ENCODE results near the gene TMEM87B.
"Not testable (repeated sequence)": the region's sequence is repeated elsewhere in the genome, so short reads cannot be mapped to it uniquely, and the experiment has no call there.

Gene TMEM87B

DNA sequence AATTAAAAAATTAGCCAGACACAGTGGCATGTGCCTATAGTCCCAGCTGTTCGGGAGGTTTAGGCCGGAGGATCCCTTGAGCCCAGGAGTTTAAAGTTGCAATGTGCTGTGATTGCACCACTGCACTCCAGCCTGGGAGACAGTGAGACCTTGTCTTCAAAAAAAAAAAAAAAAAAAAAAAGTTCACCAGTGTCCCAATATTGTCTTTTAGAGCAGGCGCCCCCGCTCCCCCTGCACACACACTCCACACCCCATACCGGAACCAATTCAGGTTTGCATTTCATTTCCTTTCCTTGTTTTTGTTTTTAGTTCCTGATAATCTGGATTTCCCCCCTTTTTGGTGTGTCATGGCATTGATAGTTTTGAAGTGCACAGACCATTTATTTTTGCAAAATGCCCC, 10.4 kb downstream of the TMEM87B start:
- in situ Hi-C loops (cut with MboI; ENCODE audit: low sequenced_read_pairs), result no loop called here

DNA sequence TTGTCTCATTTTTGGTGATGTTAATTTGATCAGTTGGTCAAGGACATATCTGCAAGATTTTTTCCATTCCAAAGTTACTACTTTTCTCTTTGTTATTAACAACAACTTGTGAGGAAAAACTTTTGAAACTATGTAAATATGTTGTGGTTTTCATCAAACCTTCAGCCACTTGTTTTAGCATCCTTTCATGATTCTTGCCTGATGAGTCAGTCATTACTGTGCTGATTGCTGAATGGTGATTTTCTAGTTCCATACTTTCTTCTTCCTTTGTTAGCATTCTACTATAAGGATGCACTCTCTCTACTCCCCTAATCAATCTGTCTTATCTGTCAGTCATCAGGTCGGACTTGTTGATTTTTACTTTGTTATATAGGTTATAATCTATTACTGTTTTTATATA, 10.9 kb downstream of the TMEM87B start:
- in situ Hi-C loops (cut with MboI; ENCODE audit: low sequenced_read_pairs), result no loop called here

DNA sequence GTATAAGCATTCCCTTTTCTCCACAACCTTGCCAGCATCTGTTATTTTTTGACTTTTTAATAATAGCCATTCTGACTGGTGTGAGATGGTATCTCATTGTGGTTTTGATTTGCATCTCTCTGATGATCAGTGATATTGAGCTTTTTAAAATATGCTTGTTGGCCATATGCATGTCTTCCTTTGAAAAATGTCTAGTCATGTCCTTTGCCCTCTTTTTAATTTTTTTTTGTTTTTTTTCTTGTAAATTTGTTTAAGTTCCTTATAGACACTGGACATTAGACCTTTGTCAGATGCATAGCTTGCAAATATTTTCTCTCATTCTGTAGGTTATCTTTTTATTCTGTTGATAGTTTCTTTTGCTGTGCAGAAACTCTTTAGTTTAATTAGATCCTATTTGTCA, 14.7 kb downstream of the TMEM87B start:
- in situ Hi-C loops (cut with MboI; ENCODE audit: low sequenced_read_pairs), result not testable (repeated sequence)

DNA sequence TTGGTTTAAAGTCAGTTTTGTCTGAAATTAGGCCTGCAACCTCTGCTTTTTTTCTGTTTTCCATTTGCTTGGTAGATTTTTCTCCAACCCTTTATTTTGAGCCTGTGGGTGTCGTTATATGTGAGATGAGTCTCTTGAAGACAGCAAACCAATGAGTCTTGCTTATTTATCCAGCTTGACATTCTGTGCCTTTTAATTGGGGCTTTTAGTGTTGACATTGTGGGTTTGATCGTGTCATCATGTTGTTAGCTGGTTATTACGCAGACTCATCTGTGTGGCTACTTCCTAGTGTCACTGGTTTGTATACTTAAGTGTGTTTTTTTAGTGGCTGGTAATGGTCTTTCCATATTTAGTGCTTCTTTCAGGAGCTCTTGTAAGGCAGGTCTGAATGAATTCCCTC, 18.8 kb downstream of the TMEM87B start:
- in situ Hi-C loops (cut with MboI; ENCODE audit: low sequenced_read_pairs), result no loop called here

GRCh38 chr2:112074506-112074905, 19.4 kb downstream of the TMEM87B start:
- in situ Hi-C loops (cut with MboI; ENCODE audit: low sequenced_read_pairs), result no loop called here

DNA sequence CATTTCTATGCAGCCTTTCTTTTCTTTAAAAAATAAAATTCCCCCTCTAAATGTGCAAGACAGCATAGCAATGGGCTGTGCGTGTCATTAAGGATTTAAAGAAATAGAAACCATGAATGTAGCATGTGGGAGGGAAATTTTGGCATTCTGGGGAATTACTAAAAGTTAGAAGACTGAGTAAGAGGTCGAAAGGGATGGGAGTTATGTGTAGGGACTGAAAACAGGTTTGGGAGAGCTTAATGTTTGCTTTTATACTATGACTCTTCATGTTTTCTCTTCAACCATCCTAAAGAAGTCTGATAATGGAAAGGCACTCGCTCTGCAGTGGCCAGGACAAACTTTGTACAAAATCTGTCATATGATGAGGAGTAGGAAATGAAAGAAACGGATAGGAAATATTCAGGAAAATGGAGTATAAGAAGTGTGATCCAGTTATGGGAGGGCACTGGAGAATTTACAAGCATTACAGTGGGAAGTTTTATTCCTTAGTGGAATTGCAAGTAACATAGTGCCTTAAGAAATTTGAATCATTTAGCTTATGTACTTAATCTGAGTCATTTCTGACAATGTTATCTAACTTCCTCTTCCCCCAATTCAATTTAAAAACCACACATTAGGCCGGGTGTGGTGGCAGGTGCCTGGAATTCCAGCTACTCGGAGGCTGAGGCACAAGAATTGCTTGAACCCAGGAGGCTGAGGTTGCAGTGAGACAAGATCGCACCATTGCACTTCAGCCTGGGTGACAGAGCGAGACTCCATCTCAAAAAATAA, 20.6 kb downstream of the TMEM87B start:
- in situ Hi-C loops (cut with MboI; ENCODE audit: low sequenced_read_pairs), result no loop called here

DNA sequence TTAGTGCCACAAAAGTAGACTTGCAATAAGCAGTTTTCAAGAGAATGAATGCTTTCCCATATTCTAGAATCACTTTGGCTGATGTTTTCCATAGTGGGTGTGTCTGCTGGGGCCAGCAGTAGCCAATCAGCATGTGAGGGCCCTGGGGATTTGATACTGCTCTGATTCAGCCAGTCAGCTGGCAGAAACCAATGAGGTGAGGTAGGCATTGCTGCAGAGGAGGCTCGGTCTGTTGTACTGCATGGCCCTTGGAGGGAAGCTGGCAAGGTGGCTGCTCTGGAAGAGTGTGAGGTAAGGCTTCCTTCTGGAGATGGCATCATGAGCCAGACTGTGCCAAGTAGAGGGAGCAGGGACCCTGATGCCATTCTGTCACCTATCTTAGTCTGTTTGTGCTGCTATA, 22.7 kb downstream of the TMEM87B start:
- in situ Hi-C loops (cut with MboI; ENCODE audit: low sequenced_read_pairs), result no loop called here

DNA sequence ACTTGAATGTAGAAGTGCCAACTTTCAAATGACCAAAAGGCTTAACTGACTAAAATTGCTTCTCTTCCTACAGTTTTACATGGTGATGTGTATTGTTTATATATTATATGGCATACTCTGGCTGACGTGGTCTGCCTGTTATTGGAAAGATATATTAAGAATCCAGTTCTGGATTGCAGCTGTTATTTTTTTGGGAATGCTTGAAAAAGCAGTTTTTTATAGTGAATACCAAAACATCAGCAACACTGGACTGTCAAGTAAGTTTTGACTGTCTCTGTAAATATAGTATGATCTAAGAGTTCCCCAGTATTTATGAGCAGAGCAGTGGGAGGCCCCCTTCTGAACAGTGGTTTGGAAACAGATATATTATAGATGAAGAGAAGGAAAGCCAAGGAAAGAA, 26.2 kb downstream of the TMEM87B start:
- in situ Hi-C loops (cut with MboI; ENCODE audit: low sequenced_read_pairs), result no loop called here

DNA sequence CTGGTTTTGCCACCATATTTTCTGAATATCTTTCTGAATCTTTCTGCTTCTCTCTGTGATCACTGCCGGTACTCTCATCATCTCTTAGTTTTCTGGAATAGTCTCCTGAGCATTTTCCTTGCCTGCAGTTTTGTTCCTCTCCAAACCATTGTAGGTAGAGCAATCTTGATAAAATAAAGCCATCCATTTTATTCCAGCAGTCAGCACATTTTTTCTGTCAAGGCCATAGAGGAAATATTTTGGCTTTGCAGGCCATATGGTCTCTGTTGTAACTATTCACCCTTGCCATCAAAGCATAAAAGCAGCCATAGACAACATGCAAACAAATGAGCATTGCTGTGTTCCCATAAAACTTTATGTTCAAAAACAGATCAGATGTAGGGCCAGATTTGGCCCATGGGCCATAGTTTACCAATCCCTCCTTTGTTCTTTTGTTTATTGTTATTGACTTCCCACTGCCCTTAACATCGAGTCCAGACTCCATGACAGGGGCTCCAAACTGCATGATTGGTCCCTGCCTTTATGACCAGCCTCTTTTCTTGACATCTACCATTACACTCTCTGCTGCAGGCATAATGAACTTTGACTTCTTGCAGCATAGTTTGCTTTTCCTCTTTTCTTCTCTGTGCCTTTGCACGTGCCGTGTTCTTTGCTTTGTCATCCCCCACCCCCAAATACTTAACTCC, 29.8 kb downstream of the TMEM87B start:
- in situ Hi-C loops (cut with MboI; ENCODE audit: low sequenced_read_pairs), result no loop called here

DNA sequence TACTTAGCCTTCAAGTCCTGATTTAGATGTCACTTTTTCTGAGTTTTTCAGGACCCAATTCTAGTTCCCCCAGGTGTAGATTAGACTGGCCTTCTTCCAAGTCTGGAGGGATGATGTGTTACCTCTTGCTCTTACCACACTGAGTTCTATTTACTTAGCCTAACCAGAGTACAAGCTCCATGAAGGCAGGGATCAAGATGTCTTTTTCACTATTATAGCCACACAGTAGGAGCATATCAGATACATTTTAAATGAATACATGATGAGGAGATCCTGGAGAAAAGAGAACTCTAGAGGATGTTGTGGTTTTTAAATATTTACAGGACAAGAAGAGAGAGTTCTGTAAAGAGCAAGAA, 30.3 kb downstream of the TMEM87B start:
- in situ Hi-C loops (cut with MboI; ENCODE audit: low sequenced_read_pairs), result no loop called here

DNA sequence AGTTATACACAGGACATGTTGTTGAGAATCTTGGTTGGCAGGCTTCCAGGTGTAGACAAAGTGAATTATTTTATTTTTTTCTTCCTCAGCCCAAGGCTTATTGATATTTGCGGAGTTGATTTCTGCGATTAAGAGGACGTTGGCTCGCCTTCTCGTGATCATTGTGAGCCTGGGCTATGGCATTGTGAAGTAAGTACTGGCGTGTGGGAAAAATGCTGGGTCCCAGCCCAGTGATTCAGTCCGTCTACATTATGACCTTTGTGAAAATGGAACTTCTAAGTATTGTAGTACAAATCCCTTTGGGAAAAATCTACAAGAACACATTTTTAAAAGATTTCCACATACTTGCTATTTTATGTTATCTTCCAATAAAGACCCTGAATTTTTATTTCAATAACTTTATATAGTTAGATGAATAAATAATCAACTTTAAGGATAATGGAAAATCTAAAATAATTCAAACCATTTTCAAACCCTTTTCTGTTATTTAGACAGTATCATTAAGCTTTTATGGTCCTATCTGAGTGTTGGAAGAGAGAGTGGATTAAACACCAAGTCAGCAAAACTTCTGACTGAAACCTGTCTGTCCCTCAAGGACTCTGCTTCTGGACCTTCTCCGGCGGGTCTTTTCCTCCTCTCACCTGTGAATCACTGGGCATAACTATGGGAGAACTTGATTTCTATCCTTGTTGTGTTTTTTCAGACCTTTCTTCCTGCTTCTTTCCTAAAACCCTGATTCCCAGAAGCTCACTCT, 31.0 kb downstream of the TMEM87B start:
- in situ Hi-C loops (cut with MboI; ENCODE audit: low sequenced_read_pairs), result no loop called here

DNA sequence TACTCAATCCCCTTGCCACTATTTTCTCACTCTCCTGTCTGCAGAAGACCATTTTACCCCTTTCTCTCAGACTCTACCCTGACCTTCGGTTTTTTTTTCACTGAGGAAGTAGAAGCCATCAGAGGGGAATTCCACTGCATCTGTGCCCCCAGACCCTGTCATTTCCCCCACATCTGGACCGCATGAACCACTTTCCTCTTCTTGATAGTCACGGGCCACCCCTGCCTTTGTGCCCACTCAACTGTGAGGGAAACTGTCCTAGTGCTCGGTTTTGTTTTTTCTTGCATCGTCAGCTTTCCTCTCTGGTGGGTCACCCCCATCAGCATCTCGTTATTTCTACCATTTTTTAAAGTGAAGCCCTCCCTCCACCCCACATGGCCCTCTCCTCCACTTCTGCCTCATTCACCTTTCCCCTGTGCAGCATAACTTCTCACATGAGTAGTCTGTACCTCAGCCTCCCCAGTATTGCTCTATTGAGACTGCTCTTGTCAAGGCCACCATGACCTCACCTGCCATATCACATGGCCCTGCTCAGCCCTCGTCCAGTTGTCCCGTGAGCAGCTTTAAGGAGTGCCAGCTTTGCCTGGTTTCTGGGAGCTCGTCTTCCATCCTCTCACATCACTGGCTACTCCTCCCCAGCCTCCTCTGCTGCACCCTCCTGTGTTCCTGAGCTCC, 32.4 kb downstream of the TMEM87B start:
- in situ Hi-C loops (cut with MboI; ENCODE audit: low sequenced_read_pairs), result no loop called here

GRCh38 chr2:112089375-112089774, 34.3 kb downstream of the TMEM87B start:
- in situ Hi-C loops (cut with MboI; ENCODE audit: low sequenced_read_pairs), result no loop called here

GRCh38 chr2:112092286-112093041, 37.4 kb downstream of the TMEM87B start:
- in situ Hi-C loops (cut with MboI; ENCODE audit: low sequenced_read_pairs), result no loop called here

GRCh38 chr2:112093216-112093615, 38.1 kb downstream of the TMEM87B start:
- in situ Hi-C loops (cut with MboI; ENCODE audit: low sequenced_read_pairs), result no loop called here

DNA sequence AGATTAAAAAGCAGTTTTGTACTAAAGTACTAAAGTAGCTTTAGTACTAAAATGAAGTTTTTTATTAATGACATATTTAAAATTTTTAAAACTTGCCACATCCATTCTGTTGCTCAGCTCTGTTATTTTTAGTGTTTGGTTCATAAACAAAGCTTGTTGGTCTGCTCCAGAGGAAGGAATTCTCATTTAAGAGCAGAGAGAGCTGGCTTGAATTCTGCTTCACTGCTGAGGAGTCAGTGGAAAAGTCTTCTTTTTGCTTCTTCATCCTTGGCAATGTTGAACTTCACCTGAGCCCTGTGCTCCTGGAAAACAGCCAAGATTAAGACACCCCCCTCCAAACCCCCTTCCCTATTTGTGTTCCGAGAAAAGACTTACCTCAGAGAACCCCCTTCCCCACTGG, 40.6 kb downstream of the TMEM87B start:
- in situ Hi-C loops (cut with MboI; ENCODE audit: low sequenced_read_pairs), result no loop called here

DNA sequence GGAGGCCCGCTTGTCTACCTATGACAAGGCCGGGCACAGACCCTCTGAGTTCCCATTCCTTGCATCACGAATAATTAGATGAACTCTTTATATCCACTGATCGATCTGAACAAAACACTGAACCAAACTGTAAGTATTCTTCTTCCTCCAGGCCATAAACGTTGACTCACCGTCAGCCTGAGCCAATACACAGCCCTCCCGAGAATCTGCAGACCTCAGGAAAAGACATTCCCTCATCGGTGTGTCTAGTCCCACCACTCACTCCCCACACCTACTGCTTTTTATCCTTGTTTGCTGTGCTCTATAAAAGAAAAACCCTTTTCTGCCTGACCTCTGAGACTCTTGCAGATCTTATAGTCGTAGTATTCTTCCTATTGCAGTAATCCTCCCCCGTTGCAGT, 41.0 kb downstream of the TMEM87B start:
- in situ Hi-C loops (cut with MboI; ENCODE audit: low sequenced_read_pairs), result no loop called here

- in situ Hi-C loops (cut with MboI; ENCODE audit: low sequenced_read_pairs), result no loop called here
These were observed 53.2 kb downstream of the TMEM87B start for GRCh38 chr2:112108178-112108832.

GRCh38 chr2:112109278-112109677, 54.2 kb downstream of the TMEM87B start:
- in situ Hi-C loops (cut with MboI; ENCODE audit: low sequenced_read_pairs), result no loop called here

DNA sequence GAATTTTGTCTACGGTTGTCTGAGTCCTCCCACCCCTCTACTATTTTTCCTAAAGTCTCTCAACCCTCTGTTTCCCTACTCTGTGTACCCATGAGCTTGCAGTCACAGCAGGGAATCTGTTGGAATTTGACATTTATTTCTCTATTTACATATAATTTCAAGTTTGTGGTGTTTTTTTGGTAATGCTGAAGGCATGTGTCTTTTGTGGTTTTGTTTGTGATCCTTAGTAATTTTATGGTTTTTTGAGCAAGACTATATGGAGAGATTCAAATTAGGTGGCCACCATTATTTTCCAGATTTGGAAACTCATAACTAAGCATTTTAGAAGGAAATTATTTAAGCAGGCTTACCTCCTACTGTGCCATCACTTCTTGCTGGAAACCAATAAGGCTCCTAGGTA, 55.9 kb downstream of the TMEM87B start:
- in situ Hi-C loops (cut with MboI; ENCODE audit: low sequenced_read_pairs), result no loop called here

All from HL-60/S4 treated with retinoic acid at 250 ng/mL for 4 days and 3 days (cell line).